ENCODE data around the gene SERPINA3. TPM values are rescaled to one million over a fixed set of nuclear protein-coding genes. Genes with fewer than 3 reads are reported as not detected.

Gene SERPINA3
- total RNA-seq, 1 experiment from 2014 or later: 2.3 TPM

- BruUV-seq (replicated peaks): no TSS peak
- TF ChIP-seq CTCF (IDR thresholded peaks at IDR 0.05; ENCODE audit: insufficient read depth in 1 of 2, low read depth in 1 of 2, low read length in 1 of 2, severe bottlenecking in 1 of 2, unreplicated experiment in 1 of 2): no peak
- Mint-ChIP-seq H3K36me3 (ENCODE audit: insufficient read depth, unreplicated experiment) (no peaks in the 10 kb centered on the region), H3K27ac (ENCODE audit: unreplicated experiment) (no peak overlapping the region), H3K9me3 (ENCODE audit: unreplicated experiment) (peaks cover 7% of the 10 kb centered on the region), H3K4me3 (ENCODE audit: unreplicated experiment) (no peak overlapping the region), H3K4me1 (ENCODE audit: low read depth, unreplicated experiment) (peaks cover 7% of the 10 kb centered on the region), H3K27me3 (ENCODE audit: insufficient read depth, unreplicated experiment) (no peaks in the 10 kb centered on the region)
- no peaks in the 10 kb centered on the region for H3K9me3 ChIP-seq
- no peaks in the 10 kb centered on the region for H3K27me3 ChIP-seq (replicated peaks; ENCODE audit: control insufficient read depth, insufficient read depth, low read length)
- no peaks in the 10 kb centered on the region for H3K36me3 ChIP-seq (ENCODE audit: control insufficient read depth, insufficient read depth, low read length)
- H3K4me1 ChIP-seq: peaks cover 12% of the 10 kb centered on the region; the same call in 1 of the 2 replicates
- intact Hi-C loops (cut with micrococcal nuclease; ENCODE audit: unreplicated experiment): no loop called here
- no peak for DNase-seq
- ChIA-PET CTCF (interaction anchor here (0.5 to 0.6 kb wide), 2 partner anchors 150 to 450 kb away, joined by 3 to 4 read pairs; no protein-coding TSS in a partner anchor), POLR2A (no interaction called here)
- no peak overlapping the region for H3K4me3 ChIP-seq (ENCODE audit: low read depth, low read length)
These were observed 28.6 kb upstream of the SERPINA3 start for GRCh38 chr14:94583557-94583956.

- Histone ChIP-seq H3K4me3 (ENCODE audit: low read depth, low read length) (no peak overlapping the region), H3K36me3 (ENCODE audit: control insufficient read depth, insufficient read depth, low read length) (no peaks in the 10 kb centered on the region), H3K27me3 (replicated peaks; ENCODE audit: control insufficient read depth, insufficient read depth, low read length) (no peaks in the 10 kb centered on the region), H3K4me1 (peaks cover 12% of the 10 kb centered on the region; the same call in 1 of the 2 replicates), H3K9me3 (no peaks in the 10 kb centered on the region)
- H3K27ac Mint-ChIP-seq (ENCODE audit: unreplicated experiment): no peak overlapping the region
- peaks cover 7% of the 10 kb centered on the region for H3K4me1 Mint-ChIP-seq (ENCODE audit: low read depth, unreplicated experiment)
- no peak for DNase-seq
- H3K4me3 Mint-ChIP-seq (ENCODE audit: unreplicated experiment): no peak overlapping the region
- H3K27me3 Mint-ChIP-seq (ENCODE audit: insufficient read depth, unreplicated experiment): no peaks in the 10 kb centered on the region
- intact Hi-C loops (cut with micrococcal nuclease; ENCODE audit: unreplicated experiment): no loop called here
- no TSS peak for BruUV-seq (replicated peaks)
- H3K9me3 Mint-ChIP-seq (ENCODE audit: unreplicated experiment): no peaks in the 10 kb centered on the region
- TF ChIP-seq CTCF (IDR thresholded peaks at IDR 0.05; ENCODE audit: insufficient read depth in 1 of 2, low read depth in 1 of 2, low read length in 1 of 2, severe bottlenecking in 1 of 2, unreplicated experiment in 1 of 2): no peak
- ChIA-PET CTCF (no interaction called here), POLR2A (no interaction called here)
- no peaks in the 10 kb centered on the region for H3K36me3 Mint-ChIP-seq (ENCODE audit: insufficient read depth, unreplicated experiment)
These were observed 27.5 kb upstream of the SERPINA3 start for GRCh38 chr14:94584591-94585280.

GRCh38 chr14:94586635-94587034 is 25.6 kb upstream of the SERPINA3 start:
- Histone ChIP-seq H3K9me3 (no peaks in the 10 kb centered on the region), H3K4me3 (ENCODE audit: low read depth, low read length) (no peak overlapping the region), H3K36me3 (ENCODE audit: control insufficient read depth, insufficient read depth, low read length) (no peaks in the 10 kb centered on the region), H3K27me3 (replicated peaks; ENCODE audit: control insufficient read depth, insufficient read depth, low read length) (no peaks in the 10 kb centered on the region), H3K4me1 (peaks cover 12% of the 10 kb centered on the region; the same call in 1 of the 2 replicates)
- Mint-ChIP-seq H3K27me3 (ENCODE audit: insufficient read depth, unreplicated experiment) (no peaks in the 10 kb centered on the region), H3K27ac (ENCODE audit: unreplicated experiment) (no peak overlapping the region), H3K36me3 (ENCODE audit: insufficient read depth, unreplicated experiment) (no peaks in the 10 kb centered on the region), H3K9me3 (ENCODE audit: unreplicated experiment) (peaks cover 9% of the 10 kb centered on the region), H3K4me3 (ENCODE audit: unreplicated experiment) (no peak overlapping the region), H3K4me1 (ENCODE audit: low read depth, unreplicated experiment) (peaks cover 7% of the 10 kb centered on the region)
- POLR2A ChIA-PET: interaction anchor here (0.6 kb wide), 1 partner anchor 1285 kb away, joined by 3 read pairs; no protein-coding TSS in a partner anchor
- intact Hi-C loops (cut with micrococcal nuclease; ENCODE audit: unreplicated experiment): no loop called here
- TF ChIP-seq CTCF (IDR thresholded peaks at IDR 0.05; ENCODE audit: insufficient read depth in 1 of 2, low read depth in 1 of 2, low read length in 1 of 2, severe bottlenecking in 1 of 2, unreplicated experiment in 1 of 2): no peak
- CTCF ChIA-PET: interaction anchor here (0.5 kb wide), 1 partner anchor 65 kb away, joined by 3 read pairs; no protein-coding TSS in a partner anchor
- DNase-seq: no peak
- no TSS peak for BruUV-seq (replicated peaks)

Measured in Caco-2 (cell line).